ENCODE results near the gene CUX1. TPM values are rescaled to one million over a fixed set of nuclear protein-coding genes. Genes with fewer than 3 reads are reported as not detected.

The CUX1 gene
- total RNA-seq, 4 donors from 2014 or later, result 64.1 to 142 (median 111) TPM

DNA sequence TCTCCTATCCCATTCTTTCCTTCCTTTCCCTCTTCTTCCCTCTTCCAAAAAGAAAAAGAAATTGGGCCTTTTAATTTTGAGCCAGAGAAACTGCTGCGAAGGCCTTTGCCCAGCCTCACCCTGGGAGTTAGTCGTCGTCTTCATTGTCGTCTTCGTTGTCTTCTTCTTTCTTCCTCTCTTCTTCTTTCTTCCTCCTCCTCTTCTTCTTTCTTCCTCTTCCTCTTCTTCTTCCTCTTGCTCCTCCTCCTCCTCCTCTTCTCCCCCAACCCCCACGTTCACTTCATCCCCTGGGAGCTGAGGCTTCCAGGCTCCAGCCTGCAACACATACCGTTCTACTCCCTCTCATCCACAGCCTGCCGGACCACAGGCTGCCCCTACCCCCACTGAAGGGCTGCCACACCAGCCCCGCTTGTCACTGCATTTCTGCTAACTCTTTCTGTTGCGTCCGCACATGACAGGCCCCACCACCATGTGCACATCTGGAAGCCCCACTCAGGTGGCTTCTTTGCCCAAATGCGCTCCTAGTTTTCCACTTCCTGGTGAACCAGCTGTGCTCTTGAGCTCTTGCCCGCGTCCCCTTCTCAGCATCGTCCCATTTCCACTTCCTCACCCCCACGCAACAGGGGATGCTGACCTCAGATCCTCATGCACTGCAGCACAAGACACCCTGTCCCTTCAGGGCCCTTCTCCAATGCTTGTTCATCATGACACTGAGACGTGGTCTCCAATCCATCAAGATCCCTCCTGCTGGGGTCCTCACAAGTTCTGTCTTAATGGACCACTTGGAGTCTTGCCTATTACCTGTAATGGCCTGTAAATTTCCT, 374.3 kb downstream of the CUX1 start:
- Histone ChIP-seq H3K4me3 (no peak overlapping the region), H3K27me3 (no peaks in the 10 kb centered on the region), H3K9me3 (no peaks in the 10 kb centered on the region), H3K36me3 (peaks cover 0 to 65% (median 0%) of the 10 kb centered on the region in 3 donors), H3K27ac (no peak overlapping the region), H3K4me1 (no peaks in the 10 kb centered on the region)
- DNase-seq, result no peak
- TF ChIP-seq, protein P1, sequence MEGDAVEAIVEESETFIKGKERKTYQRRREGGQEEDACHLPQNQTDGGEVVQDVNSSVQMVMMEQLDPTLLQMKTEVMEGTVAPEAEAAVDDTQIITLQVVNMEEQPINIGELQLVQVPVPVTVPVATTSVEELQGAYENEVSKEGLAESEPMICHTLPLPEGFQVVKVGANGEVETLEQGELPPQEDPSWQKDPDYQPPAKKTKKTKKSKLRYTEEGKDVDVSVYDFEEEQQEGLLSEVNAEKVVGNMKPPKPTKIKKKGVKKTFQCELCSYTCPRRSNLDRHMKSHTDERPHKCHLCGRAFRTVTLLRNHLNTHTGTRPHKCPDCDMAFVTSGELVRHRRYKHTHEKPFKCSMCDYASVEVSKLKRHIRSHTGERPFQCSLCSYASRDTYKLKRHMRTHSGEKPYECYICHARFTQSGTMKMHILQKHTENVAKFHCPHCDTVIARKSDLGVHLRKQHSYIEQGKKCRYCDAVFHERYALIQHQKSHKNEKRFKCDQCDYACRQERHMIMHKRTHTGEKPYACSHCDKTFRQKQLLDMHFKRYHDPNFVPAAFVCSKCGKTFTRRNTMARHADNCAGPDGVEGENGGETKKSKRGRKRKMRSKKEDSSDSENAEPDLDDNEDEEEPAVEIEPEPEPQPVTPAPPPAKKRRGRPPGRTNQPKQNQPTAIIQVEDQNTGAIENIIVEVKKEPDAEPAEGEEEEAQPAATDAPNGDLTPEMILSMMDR (IDR thresholded peaks at IDR 0.05), result no peak
- TF ChIP-seq POLR2A (IDR thresholded peaks at IDR 0.05), result no peak

DNA sequence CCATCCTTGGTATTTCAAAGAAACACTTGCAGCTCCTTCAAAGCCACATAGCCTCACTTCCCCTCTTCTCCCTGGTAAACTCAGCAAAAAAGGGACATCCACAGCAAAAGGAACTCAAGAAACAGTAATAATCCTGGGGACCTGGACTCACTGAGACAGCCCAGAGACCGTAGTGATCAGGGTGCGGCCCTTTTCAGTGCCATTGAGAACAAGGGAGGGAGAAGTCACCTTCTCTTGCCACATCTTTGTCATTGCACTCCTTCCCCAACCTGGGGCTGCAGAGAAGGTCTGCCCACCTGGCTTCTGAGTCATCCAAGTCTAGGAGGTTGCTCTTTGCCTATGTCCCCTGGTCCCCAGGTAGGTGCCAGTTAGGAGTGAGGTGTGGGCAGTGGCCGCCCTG, 375.4 kb downstream of the CUX1 start:
- no peaks in the 10 kb centered on the region for H3K9me3 ChIP-seq
- H3K27ac ChIP-seq, result no peak overlapping the region
- no peak overlapping the region for H3K4me3 ChIP-seq
- no peak for DNase-seq
- no peaks in the 10 kb centered on the region for H3K4me1 ChIP-seq
- peaks cover 0 to 72% (median 0%) of the 10 kb centered on the region in 3 donors for H3K36me3 ChIP-seq
- no peaks in the 10 kb centered on the region for H3K27me3 ChIP-seq
- TF ChIP-seq POLR2A (IDR thresholded peaks at IDR 0.05), result no peak
- TF ChIP-seq, protein P1 (IDR thresholded peaks at IDR 0.05), result no peak

DNA sequence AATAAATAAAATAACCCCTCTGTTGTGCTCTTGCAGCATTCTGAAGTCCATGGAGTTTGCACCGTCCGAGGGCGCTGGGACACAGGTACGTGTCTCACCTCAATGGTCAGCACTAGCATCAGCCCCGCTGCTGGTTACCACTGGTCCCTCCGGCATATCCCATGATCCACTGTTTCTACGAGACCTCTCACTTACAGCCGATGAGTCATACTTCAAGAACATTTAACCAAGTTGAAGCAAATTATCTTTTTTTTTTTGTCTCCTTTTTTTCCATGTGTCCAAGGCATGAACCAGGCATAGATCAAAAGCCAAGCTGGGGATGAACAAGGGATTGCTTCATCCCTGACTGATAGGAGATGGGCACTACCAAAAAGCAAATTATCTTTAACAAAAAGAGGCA, 376.4 kb downstream of the CUX1 start:
- no peak for TF ChIP-seq POLR2A (IDR thresholded peaks at IDR 0.05)
- TF ChIP-seq, protein P1 (IDR thresholded peaks at IDR 0.05), result no peak
- H3K27ac ChIP-seq, result no peak overlapping the region
- H3K4me1 ChIP-seq, result no peaks in the 10 kb centered on the region
- H3K36me3 ChIP-seq, result peaks cover 0 to 82% (median 0%) of the 10 kb centered on the region in 3 donors
- H3K9me3 ChIP-seq, result no peaks in the 10 kb centered on the region
- no peaks in the 10 kb centered on the region for H3K27me3 ChIP-seq
- H3K4me3 ChIP-seq, result no peak overlapping the region
- no peak for DNase-seq

DNA sequence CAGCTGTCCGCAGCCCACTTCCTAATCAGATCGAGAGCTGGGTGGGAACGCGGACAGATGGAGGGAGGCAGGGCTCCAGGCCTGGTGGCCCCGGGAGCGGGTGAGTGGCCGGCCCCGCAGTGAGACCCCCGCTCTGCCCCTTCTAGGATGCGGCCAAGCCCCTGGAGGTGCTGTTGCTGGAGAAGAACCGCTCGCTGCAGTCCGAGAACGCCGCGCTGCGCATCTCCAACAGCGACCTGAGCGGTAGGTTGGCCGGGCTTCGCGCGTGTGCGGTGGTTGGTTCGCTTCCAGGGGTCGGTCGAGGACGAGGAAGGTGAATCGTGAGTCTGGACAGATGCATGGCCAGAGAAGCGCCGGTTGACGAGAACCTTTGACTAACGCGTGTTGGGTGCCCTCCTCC, 377.9 kb downstream of the CUX1 start:
- Histone ChIP-seq H3K4me1 (no peaks in the 10 kb centered on the region), H3K36me3 (peaks cover 0 to 81% (median 0%) of the 10 kb centered on the region in 3 donors), H3K9me3 (no peaks in the 10 kb centered on the region), H3K27me3 (no peaks in the 10 kb centered on the region), H3K4me3 (no peak overlapping the region), H3K27ac (no peak overlapping the region)
- TF ChIP-seq POLR2A (IDR thresholded peaks at IDR 0.05), result no peak
- TF ChIP-seq, protein P1 (IDR thresholded peaks at IDR 0.05), result no peak
- DNase-seq, result no peak

DNA sequence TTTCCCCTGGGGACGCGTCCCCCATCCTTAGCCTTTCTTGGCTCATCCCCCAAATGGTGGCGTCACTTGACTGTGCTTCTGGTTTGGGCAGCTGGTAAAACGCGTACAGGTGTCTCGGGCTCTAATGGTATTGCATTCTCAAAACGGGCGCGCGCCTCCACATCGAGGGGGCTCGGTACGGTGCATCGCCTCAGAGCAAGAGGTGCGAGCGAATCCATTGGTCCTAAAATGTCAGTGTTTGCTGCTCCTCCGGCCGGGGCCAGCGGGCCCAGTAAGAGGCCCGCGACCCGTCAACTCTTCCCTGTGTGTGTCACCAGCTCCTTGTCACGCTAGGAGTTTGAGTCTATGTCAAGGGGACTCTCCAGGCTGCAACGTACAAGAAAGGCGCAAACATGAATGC, 378.6 kb downstream of the CUX1 start:
- Histone ChIP-seq H3K9me3 (no peaks in the 10 kb centered on the region), H3K27ac (no peak overlapping the region), H3K4me1 (no peaks in the 10 kb centered on the region), H3K36me3 (peaks cover 0 to 82% (median 0%) of the 10 kb centered on the region in 3 donors), H3K27me3 (no peaks in the 10 kb centered on the region), H3K4me3 (no peak overlapping the region)
- TF ChIP-seq POLR2A (IDR thresholded peaks at IDR 0.05), result no peak
- TF ChIP-seq, protein P1 (IDR thresholded peaks at IDR 0.05), result no peak
- no peak for DNase-seq
